HEK293 (cell line): ENCODE data around the gene TMEM131L.

Experiments
- CTCF ChIA-PET: fragments of 350-600 bp; formaldehyde crosslinking; extraction: SDS; loops from one replicate; lab custom pipeline; 2021; ENCODE audit warnings: antibody characterized with exemption; lab: Yijun Ruan, JAX
- POLR2A ChIA-PET: fragments of 300-600 bp; formaldehyde crosslinking; extraction: SDS; loops from one replicate; lab custom pipeline; 2020; ENCODE audit warnings: antibody characterized with exemption, inconsistent platforms; lab: Yijun Ruan, JAX
- H3K27ac ChIP-seq: fragments of 200-500 bp; sonication (Bioruptor generic); 2 replicates; pipeline ENCODE4 v1.5.1; 2014; ENCODE audit warnings: low read depth, low read length, control low read depth, inconsistent platforms; ENCODE audit errors: extremely low read depth
- H3K36me3 ChIP-seq, 2 experiments: fragments of 200-500 bp in 1 of 2; sonication (Bioruptor generic) in 1 of 2; 1 replicate in 1 of 2; 2 replicates in 1 of 2; pipeline ENCODE4 v1.5.1; 2014 to 2017; ENCODE audit warnings: inconsistent platforms in 2 of 2, low read length in 2 of 2; ENCODE audit not compliant: control insufficient read depth in 2 of 2, insufficient read depth in 1 of 2
- H3K4me1 ChIP-seq: fragments of 200-500 bp; sonication (Bioruptor generic); 2 replicates; pipeline ENCODE4 v1.5.1; 2014; ENCODE audit warnings: mild to moderate bottlenecking, low read length, inconsistent platforms; ENCODE audit not compliant: control insufficient read depth, insufficient read depth
- H3K4me3 ChIP-seq: 2 replicates; pipeline ENCODE4 v1.5.1; 2011; ENCODE audit warnings: low read depth, mild to moderate bottlenecking, control low read depth, low read length, moderate library complexity
- H3K9me3 ChIP-seq: fragments of 200-500 bp; sonication (Bioruptor generic); 2 replicates; pipeline ENCODE4 v1.5.1; 2014; ENCODE audit warnings: low read depth, low read length, inconsistent platforms; ENCODE audit not compliant: control insufficient read depth, insufficient read depth
- BCL11A ChIP-seq: fragments of 450-650 bp; formaldehyde crosslinking; IDR thresholded peaks from 2 replicates; pipeline ENCODE4 v1.5.1; 2016; ENCODE audit warnings: low read depth, missing biosample characterization, missing genetic modification characterization
- SETDB1 ChIP-seq: IDR thresholded peaks from one replicate; pipeline ENCODE4 v1.6.1; 2017; ENCODE audit warnings: mild to moderate bottlenecking, low read length, moderate library complexity, mixed read lengths; ENCODE audit not compliant: insufficient read length
- WT1 ChIP-seq: fragments of 450-650 bp; formaldehyde crosslinking; IDR thresholded peaks from 2 replicates; pipeline ENCODE4 v1.5.1; 2016; ENCODE audit warnings: missing biosample characterization, missing genetic modification characterization
- ZBTB17 ChIP-seq: fragments of 450-650 bp; formaldehyde crosslinking; IDR thresholded peaks from 2 replicates; pipeline ENCODE4 v1.5.1; 2016; ENCODE audit warnings: missing biosample characterization, missing genetic modification characterization
- ZFP3 ChIP-seq: fragments of 450-650 bp; formaldehyde crosslinking; IDR thresholded peaks from 2 replicates; pipeline ENCODE4 v1.5.1; 2016; ENCODE audit warnings: low read depth, missing biosample characterization, missing genetic modification characterization
- ZNF2 ChIP-seq: fragments of 450-650 bp; formaldehyde crosslinking; IDR thresholded peaks from 2 replicates; pipeline ENCODE4 v1.5.1; 2016; ENCODE audit warnings: missing biosample characterization, missing genetic modification characterization
- ZNF354C ChIP-seq: fragments of 450-650 bp; formaldehyde crosslinking; IDR thresholded peaks from 2 replicates; pipeline ENCODE4 v1.5.1; 2016; ENCODE audit warnings: missing biosample characterization, missing genetic modification characterization, low read depth, borderline replicate concordance
- ZNF37A ChIP-seq: fragments of 450-650 bp; IDR thresholded peaks from 2 replicates; pipeline ENCODE4 v1.5.1; 2018; ENCODE audit warnings: missing biosample characterization, missing genetic modification characterization
- ZNF416 ChIP-seq: fragments of 450-650 bp; formaldehyde crosslinking; IDR thresholded peaks from 2 replicates; pipeline ENCODE4 v1.5.1; 2016; ENCODE audit warnings: missing biosample characterization, missing genetic modification characterization
- ZNF423 ChIP-seq: fragments of 450-650 bp; formaldehyde crosslinking; IDR thresholded peaks from 2 replicates; pipeline ENCODE4 v1.5.1; 2016; ENCODE audit warnings: missing biosample characterization, missing genetic modification characterization
- ZNF433 ChIP-seq: fragments of 450-650 bp; formaldehyde crosslinking; IDR thresholded peaks from 2 replicates; pipeline ENCODE4 v1.5.1; 2016; ENCODE audit warnings: missing biosample characterization, missing genetic modification characterization, low read depth
- ZNF510 ChIP-seq: fragments of 450-650 bp; formaldehyde crosslinking; IDR thresholded peaks from 2 replicates; pipeline ENCODE4 v1.5.1; 2018; ENCODE audit warnings: mild to moderate bottlenecking, missing genetic modification characterization, missing biosample characterization; ENCODE audit not compliant: insufficient replicate concordance
- ZNF548 ChIP-seq: fragments of 450-650 bp; formaldehyde crosslinking; IDR thresholded peaks from 2 replicates; pipeline ENCODE4 v1.5.1; 2016; ENCODE audit warnings: missing biosample characterization, missing genetic modification characterization
- ZNF654 ChIP-seq: fragments of 450-650 bp; formaldehyde crosslinking; IDR thresholded peaks from 2 replicates; pipeline ENCODE4 v1.5.1; 2016; ENCODE audit warnings: low read depth, missing biosample characterization, missing genetic modification characterization
- ZNF670 ChIP-seq: fragments of 450-650 bp; formaldehyde crosslinking; IDR thresholded peaks from 2 replicates; pipeline ENCODE4 v1.5.1; 2016; ENCODE audit warnings: missing biosample characterization, missing genetic modification characterization, low read depth
- ZNF677 ChIP-seq: fragments of 450-650 bp; IDR thresholded peaks from 2 replicates; pipeline ENCODE4 v1.5.0; 2018; ENCODE audit warnings: missing biosample characterization, mild to moderate bottlenecking, missing genetic modification characterization, moderate library complexity
- ZNF707 ChIP-seq: fragments of 450-650 bp; formaldehyde crosslinking; IDR thresholded peaks from 2 replicates; pipeline ENCODE4 v1.5.1; 2016; ENCODE audit warnings: missing biosample characterization, missing genetic modification characterization
- ZNF747 ChIP-seq: fragments of 450-650 bp; formaldehyde crosslinking; IDR thresholded peaks from 2 replicates; pipeline ENCODE4 v1.5.1; 2016; ENCODE audit warnings: missing biosample characterization, missing genetic modification characterization
- ZNF837 ChIP-seq: fragments of 450-650 bp; formaldehyde crosslinking; IDR thresholded peaks from 2 replicates; pipeline ENCODE4 v1.5.1; 2016; ENCODE audit warnings: missing biosample characterization, missing genetic modification characterization
- ZSCAN30 ChIP-seq: fragments of 450-650 bp; IDR thresholded peaks from 2 replicates; pipeline ENCODE4 v1.5.1; 2018; ENCODE audit warnings: missing biosample characterization, mild to moderate bottlenecking, missing genetic modification characterization, moderate library complexity
- TF ChIP-seq, protein P1 (sequence below): fragments of 450-650 bp; formaldehyde crosslinking; IDR thresholded peaks from 2 replicates; pipeline ENCODE4 v1.5.1; 2016; ENCODE audit warnings: missing biosample characterization, missing genetic modification characterization
- TF ChIP-seq, protein P2 (sequence below): fragments of 450-650 bp; formaldehyde crosslinking; conservative IDR thresholded peaks from 2 replicates; pipeline ENCODE4 v1.5.1; 2016; ENCODE audit warnings: low read depth, missing biosample characterization, missing genetic modification characterization

TMEM131L gene

DNA sequence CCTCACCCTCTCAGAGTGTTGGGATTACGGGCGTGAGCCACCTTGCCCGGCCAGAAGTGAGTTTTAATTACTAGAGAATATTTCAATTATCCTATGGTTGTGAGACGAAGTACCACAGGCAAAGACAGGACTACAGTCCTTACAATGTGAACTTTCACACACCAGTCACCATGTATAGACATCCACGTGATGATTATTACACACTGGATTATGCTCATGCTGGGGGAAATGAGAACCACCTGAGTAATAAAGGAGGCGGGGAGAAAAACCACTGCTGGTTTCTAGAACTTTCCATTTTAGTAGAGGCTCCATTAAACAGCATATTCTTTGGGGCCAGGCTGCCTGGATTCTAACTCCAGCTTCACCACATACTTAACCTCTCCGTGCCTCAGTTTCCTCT, 175.4 kb downstream of the TMEM131L start (continued):
- TF ChIP-seq, protein P1, sequence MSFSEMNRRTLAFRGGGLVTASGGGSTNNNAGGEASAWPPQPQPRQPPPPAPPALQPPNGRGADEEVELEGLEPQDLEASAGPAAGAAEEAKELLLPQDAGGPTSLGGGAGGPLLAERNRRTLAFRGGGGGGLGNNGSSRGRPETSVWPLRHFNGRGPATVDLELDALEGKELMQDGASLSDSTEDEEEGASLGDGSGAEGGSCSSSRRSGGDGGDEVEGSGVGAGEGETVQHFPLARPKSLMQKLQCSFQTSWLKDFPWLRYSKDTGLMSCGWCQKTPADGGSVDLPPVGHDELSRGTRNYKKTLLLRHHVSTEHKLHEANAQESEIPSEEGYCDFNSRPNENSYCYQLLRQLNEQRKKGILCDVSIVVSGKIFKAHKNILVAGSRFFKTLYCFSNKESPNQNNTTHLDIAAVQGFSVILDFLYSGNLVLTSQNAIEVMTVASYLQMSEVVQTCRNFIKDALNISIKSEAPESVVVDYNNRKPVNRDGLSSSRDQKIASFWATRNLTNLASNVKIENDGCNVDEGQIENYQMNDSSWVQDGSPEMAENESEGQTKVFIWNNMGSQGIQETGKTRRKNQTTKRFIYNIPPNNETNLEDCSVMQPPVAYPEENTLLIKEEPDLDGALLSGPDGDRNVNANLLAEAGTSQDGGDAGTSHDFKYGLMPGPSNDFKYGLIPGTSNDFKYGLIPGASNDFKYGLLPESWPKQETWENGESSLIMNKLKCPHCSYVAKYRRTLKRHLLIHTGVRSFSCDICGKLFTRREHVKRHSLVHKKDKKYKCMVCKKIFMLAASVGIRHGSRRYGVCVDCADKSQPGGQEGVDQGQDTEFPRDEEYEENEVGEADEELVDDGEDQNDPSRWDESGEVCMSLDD (tag by site-specific recombination) = no peak
- TF ChIP-seq ZNF423 (tag by site-specific recombination) (no peak), ZNF677 (tag by site-specific recombination) (no peak), ZFP3 (tag by site-specific recombination) (no peak)
- TF ChIP-seq, all 188 proteins: peak for 0

DNA sequence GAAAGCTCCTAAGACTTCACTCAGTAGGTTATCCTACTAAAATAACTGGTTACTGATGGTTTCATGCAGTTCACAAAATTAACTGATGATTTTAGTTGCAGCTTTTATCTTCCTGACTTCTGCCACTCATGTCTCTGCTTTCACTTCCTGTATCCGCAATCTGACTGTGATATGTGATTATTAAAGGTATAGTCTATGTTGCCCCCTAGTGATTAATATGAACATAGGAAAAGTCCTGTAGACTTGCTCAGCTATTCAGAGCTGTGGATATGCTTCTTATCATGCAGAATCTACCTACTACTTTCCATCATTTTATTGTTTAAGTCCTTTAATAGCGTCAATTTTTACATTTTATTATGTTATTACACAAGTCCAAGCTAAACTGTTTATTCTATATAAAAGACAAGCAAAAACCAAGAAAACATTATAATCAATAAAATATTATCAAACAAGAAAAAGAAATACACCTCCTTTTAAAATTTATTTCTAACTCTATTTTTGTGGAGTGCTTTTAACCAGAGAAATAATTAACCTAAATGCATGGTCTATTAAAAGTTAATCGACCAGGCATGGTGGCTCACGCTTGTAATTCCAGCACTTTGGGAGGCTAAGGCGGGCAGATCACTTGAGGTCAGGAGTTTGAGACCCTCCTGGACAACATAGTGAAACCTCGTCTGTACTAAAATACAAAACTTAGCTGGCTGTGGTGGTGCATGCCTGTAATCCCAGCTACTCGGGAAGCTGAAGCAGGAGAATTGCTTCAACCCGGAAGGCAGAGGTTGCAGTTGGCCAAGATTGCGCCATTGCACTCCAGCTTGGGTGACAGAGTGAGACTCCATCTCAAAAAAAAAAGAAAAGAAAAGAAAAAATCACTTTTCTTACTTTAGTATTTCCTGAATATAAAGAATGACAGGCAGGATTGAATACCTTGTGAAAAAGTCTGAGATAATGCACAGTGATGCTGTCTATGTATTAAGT, 177.5 kb downstream of the TMEM131L start:
- peak; percentile 69 for TF ChIP-seq ZNF654 (tag by site-specific recombination)
- TF ChIP-seq ZNF354C = no peak
- no peak for TF ChIP-seq BCL11A (tag by site-specific recombination)
- TF ChIP-seq ZNF510 (tag by site-specific recombination) = peak; percentile 4
- TF ChIP-seq ZSCAN30 = no peak
- no peak for TF ChIP-seq ZNF837 (tag by site-specific recombination)
- no peak for TF ChIP-seq WT1 (tag by site-specific recombination)
- TF ChIP-seq ZBTB17 (tag by site-specific recombination) = 0 out of 2 replicates have a peak, but pooled peaks have one; percentile 28
- H3K27ac ChIP-seq = no peak overlapping the region
- no peak overlapping the region for H3K4me3 ChIP-seq
- ChIA-PET CTCF (interaction anchor here (0.6 to 2.2 kb wide), 19 partner anchors 9 to 829 kb away, joined by 3 to 13 read pairs (median 3); no protein-coding TSS in a partner anchor), POLR2A (interaction anchor here (0.7 kb wide), 1 partner anchor 178 kb away, joined by 3 read pairs; no protein-coding TSS in a partner anchor)
- no peaks in the 10 kb centered on the region for H3K36me3 ChIP-seq
- no peaks in the 10 kb centered on the region for H3K9me3 ChIP-seq
- no peaks in the 10 kb centered on the region for H3K4me1 ChIP-seq

DNA sequence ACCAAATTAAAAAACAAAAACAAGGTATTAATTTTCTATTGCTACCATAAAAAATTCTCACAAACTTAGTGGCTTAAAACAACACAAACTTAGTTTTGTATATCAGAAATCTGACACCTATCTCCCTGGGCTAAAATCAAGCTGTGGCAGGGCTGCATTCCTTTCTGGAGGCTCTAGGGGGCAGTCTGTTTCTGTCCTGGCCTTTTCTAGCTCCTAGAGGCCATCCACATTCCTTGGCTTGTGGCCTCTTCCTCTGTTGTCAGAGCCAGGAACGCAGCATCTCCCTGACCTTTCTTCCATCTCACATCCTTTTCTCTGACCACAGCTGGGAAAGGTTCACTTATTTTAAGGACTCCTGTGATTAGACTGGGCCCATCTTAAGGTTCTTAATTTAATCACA, 179.0 kb downstream of the TMEM131L start:
- Histone ChIP-seq H3K4me3 (no peak overlapping the region), H3K4me1 (no peaks in the 10 kb centered on the region), H3K9me3 (no peaks in the 10 kb centered on the region), H3K36me3 (no peaks in the 10 kb centered on the region), H3K27ac (no peak overlapping the region)
- ChIA-PET POLR2A (no interaction called here), CTCF (interaction anchor here (0.8 to 2.2 kb wide), 3 partner anchors 97 to 277 kb away, joined by 3 to 5 read pairs (median 3); no protein-coding TSS in a partner anchor)
- peak; percentile 72 for TF ChIP-seq SETDB1
- TF ChIP-seq ZNF433 (tag by site-specific recombination) = no peak

DNA sequence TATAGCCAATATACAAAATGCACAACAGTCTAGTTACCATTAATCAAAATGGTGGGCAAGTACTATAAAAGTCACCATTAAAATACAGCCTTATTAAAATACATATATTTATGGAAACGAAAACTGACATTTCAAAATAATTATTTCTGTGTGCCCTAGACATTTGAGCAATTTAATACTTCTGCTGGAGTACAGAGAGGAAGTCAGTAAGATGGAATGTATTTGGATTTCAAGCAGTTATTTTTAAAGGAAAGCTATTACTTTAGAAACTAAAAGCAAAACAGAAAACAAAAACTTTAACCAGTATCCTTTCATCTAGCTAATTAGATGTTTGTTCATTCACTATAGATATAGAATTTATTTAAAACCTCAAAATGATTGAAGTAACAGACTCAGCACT, 180.1 kb downstream of the TMEM131L start:
- CTCF ChIA-PET = interaction anchor here (0.6 to 0.7 kb wide), 3 partner anchors 302 to 562 kb away, joined by 3 to 4 read pairs (median 3); no protein-coding TSS in a partner anchor
- TF ChIP-seq ZNF707 (tag by site-specific recombination) (no peak), ZNF670 (tag by site-specific recombination) (no peak), ZNF747 (no peak), ZNF37A (tag by site-specific recombination) (no peak), ZNF548 (tag by site-specific recombination) (no peak), ZNF2 (tag by site-specific recombination) (no peak), ZNF416 (tag by site-specific recombination) (no peak)
- TF ChIP-seq, protein P2, sequence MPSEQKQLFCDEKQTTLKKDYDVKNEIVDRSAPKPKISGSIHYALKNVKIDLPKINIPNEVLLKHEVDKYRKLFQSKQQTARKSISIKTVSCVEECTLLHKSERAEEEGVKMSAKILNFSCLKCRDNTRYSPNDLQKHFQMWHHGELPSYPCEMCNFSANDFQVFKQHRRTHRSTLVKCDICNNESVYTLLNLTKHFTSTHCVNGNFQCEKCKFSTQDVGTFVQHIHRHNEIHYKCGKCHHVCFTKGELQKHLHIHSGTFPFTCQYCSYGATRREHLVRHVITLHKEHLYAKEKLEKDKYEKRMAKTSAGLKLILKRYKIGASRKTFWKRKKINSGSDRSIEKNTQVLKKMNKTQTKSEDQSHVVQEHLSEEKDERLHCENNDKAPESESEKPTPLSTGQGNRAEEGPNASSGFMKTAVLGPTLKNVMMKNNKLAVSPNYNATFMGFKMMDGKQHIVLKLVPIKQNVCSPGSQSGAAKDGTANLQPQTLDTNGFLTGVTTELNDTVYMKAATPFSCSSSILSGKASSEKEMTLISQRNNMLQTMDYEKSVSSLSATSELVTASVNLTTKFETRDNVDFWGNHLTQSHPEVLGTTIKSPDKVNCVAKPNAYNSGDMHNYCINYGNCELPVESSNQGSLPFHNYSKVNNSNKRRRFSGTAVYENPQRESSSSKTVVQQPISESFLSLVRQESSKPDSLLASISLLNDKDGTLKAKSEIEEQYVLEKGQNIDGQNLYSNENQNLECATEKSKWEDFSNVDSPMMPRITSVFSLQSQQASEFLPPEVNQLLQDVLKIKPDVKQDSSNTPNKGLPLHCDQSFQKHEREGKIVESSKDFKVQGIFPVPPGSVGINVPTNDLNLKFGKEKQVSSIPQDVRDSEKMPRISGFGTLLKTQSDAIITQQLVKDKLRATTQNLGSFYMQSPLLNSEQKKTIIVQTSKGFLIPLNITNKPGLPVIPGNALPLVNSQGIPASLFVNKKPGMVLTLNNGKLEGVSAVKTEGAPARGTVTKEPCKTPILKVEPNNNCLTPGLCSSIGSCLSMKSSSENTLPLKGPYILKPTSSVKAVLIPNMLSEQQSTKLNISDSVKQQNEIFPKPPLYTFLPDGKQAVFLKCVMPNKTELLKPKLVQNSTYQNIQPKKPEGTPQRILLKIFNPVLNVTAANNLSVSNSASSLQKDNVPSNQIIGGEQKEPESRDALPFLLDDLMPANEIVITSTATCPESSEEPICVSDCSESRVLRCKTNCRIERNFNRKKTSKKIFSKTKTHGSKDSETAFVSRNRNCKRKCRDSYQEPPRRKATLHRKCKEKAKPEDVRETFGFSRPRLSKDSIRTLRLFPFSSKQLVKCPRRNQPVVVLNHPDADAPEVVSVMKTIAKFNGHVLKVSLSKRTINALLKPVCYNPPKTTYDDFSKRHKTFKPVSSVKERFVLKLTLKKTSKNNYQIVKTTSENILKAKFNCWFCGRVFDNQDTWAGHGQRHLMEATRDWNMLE (tag by site-specific recombination) = no peak

More for the DNA sequence above, 180.1 kb downstream of the TMEM131L start:
- Histone ChIP-seq H3K4me1 (no peaks in the 10 kb centered on the region), H3K9me3 (no peaks in the 10 kb centered on the region), H3K27ac (no peak overlapping the region), H3K36me3 (no peaks in the 10 kb centered on the region), H3K4me3 (no peak overlapping the region)
- POLR2A ChIA-PET = no interaction called here
